T-helper 2 cell treated with Interferon-gamma antibody and Interleukin-4, amounts not matched to agents 5 μg/mL and 100 μg/mL, for 36 hours (primary cell): ENCODE measurements around the gene IFIT1B.

ENCODE experiments used
- DNase-seq: peaks from one replicate; pipeline ENCODE4 v3.0.0; 2021; ENCODE audit warnings: low spot score
- H3K27ac Mint-ChIP-seq: one replicate; pipeline ENCODE4 v1.8.0; 2021; ENCODE audit warnings: mild to moderate bottlenecking, mixed read lengths
- H3K27me3 Mint-ChIP-seq: one replicate; pipeline ENCODE4 v1.8.0; 2021; ENCODE audit warnings: low read depth, mixed read lengths
- H3K36me3 Mint-ChIP-seq: one replicate; pipeline ENCODE4 v1.8.0; 2021; ENCODE audit warnings: low read depth, mixed read lengths
- H3K4me1 Mint-ChIP-seq: one replicate; pipeline ENCODE4 v1.8.0; 2021; ENCODE audit warnings: low read depth, mixed read lengths
- H3K4me3 Mint-ChIP-seq: one replicate; pipeline ENCODE4 v1.8.0; 2022; ENCODE audit warnings: mild to moderate bottlenecking, moderate library complexity, mixed read lengths
- H3K9me3 Mint-ChIP-seq: one replicate; pipeline ENCODE4 v1.8.0; 2021; ENCODE audit warnings: mixed read lengths

Gene IFIT1B

GRCh38 chr10:89425000-89425399, 47.1 kb downstream of the IFIT1B start:
- H3K9me3 Mint-ChIP-seq, result no peaks in the 10 kb centered on the region
- H3K4me3 Mint-ChIP-seq, result no peak overlapping the region
- peaks cover 7% of the 10 kb centered on the region for H3K4me1 Mint-ChIP-seq
- no peak overlapping the region for H3K27ac Mint-ChIP-seq
- peaks cover 17% of the 10 kb centered on the region for H3K27me3 Mint-ChIP-seq
- H3K36me3 Mint-ChIP-seq, result peaks cover 26% of the 10 kb centered on the region
- no peak for DNase-seq

GRCh38 chr10:89426230-89426868, 48.5 kb downstream of the IFIT1B start:
- H3K9me3 Mint-ChIP-seq, result no peaks in the 10 kb centered on the region
- peaks cover 2% of the 10 kb centered on the region for H3K4me1 Mint-ChIP-seq

GRCh38 chr10:89427629-89428028, 49.8 kb downstream of the IFIT1B start:
- Mint-ChIP-seq H3K27me3 (peaks cover 32% of the 10 kb centered on the region), H3K9me3 (no peaks in the 10 kb centered on the region), H3K4me3 (no peak overlapping the region), H3K36me3 (peaks cover 5% of the 10 kb centered on the region), H3K27ac (no peak overlapping the region), H3K4me1 (peaks cover 2% of the 10 kb centered on the region)
- no peak for DNase-seq

More at GRCh38 chr10:89426230-89426868, 48.5 kb downstream of the IFIT1B start:
- no peak overlapping the region for H3K4me3 Mint-ChIP-seq
- H3K27ac Mint-ChIP-seq, result no peak overlapping the region
- peaks cover 21% of the 10 kb centered on the region for H3K27me3 Mint-ChIP-seq
- DNase-seq, result no peak
- H3K36me3 Mint-ChIP-seq, result peaks cover 14% of the 10 kb centered on the region

- no peak for DNase-seq
- Mint-ChIP-seq H3K4me3 (no peak overlapping the region), H3K9me3 (no peaks in the 10 kb centered on the region), H3K27ac (no peak overlapping the region), H3K36me3 (no peaks in the 10 kb centered on the region), H3K4me1 (no peaks in the 10 kb centered on the region), H3K27me3 (peaks cover 41% of the 10 kb centered on the region)
Measured at GRCh38 chr10:89428877-89429276, 51.0 kb downstream of the IFIT1B start.

- no peaks in the 10 kb centered on the region for H3K36me3 Mint-ChIP-seq
- no peaks in the 10 kb centered on the region for H3K9me3 Mint-ChIP-seq
- DNase-seq, result no peak
- peaks cover 66% of the 10 kb centered on the region for H3K27me3 Mint-ChIP-seq
- no peak overlapping the region for H3K4me3 Mint-ChIP-seq
- H3K27ac Mint-ChIP-seq, result no peak overlapping the region
- H3K4me1 Mint-ChIP-seq, result no peaks in the 10 kb centered on the region
Measured at GRCh38 chr10:89431977-89432376, 54.1 kb downstream of the IFIT1B start.
